ENCODE results near the gene TPM2. TPM values are rescaled to one million over a fixed set of nuclear protein-coding genes. Genes with fewer than 3 reads are reported as not detected.

TPM2 gene
- total and polyA plus RNA-seq, 9 of the 15 experiments (the other 6 are each of a cell fraction or from before 2014, with no cell fraction given), result 0.28 to 16.1 (median 4.5) TPM

GRCh38 chr9:35698231-35698630, 8.5 kb upstream of the TPM2 start:
- H3K27ac ChIP-seq (ENCODE audit: extremely low read depth, low read depth, low read length), result no peak overlapping the region
- no peak overlapping the region for H2AFZ ChIP-seq (ENCODE audit: low read depth, low read length)
- no peak overlapping the region for H3K4me2 ChIP-seq (ENCODE audit: insufficient read depth, low read length)
- H4K20me1 ChIP-seq (replicated peaks; ENCODE audit: control insufficient read depth, insufficient read depth, low read length), result no peaks in the 10 kb centered on the region
- FAIRE-seq (no peak), ATAC-seq (no peak), DNase-seq (ENCODE audit: extremely low read depth in 1 of 4, low spot score in 3 of 4) (no peak)
- no peak overlapping the region for H3K4me3 ChIP-seq
- ChIA-PET CTCF (ENCODE audit: low intra/inter-chr PET ratio) (no interaction called here), POLR2A (no interaction called here)
- H3K27me3 ChIP-seq (ENCODE audit: control insufficient read depth in 2 of 2, insufficient read depth in 2 of 2, low read length in 2 of 2), result no peaks in the 10 kb centered on the region
- H3K36me3 ChIP-seq (ENCODE audit: control insufficient read depth, insufficient read depth, low read length), result peaks cover 74% of the 10 kb centered on the region
- in situ Hi-C loops (cut with MboI) (no loop called here), intact Hi-C loops (cut with micrococcal nuclease) (loop anchor here (5.0 kb wide), 1 partner anchor 41 kb away; the partner anchor contains the start of genes CCDC107 and RMRP)
- H3K9me1 ChIP-seq (ENCODE audit: control insufficient read depth, insufficient read depth, low read length), result no peaks in the 10 kb centered on the region
- no peak overlapping the region for H3K9ac ChIP-seq (ENCODE audit: insufficient read depth in 1 of 2, low read depth in 2 of 2, low read length in 2 of 2)
- no peaks in the 10 kb centered on the region for H3K9me3 ChIP-seq (replicated peaks; ENCODE audit: control insufficient read depth, insufficient read depth, low read depth, low read length)
- WGBS (ENCODE audit: insufficient coverage, low coverage, missing lambda C conversion rate), result 89% methylated on average over 5 of the region's 5 CpGs
- no peaks in the 10 kb centered on the region; a peak in 2 of 5 replicates for H3K4me1 ChIP-seq (replicated peaks in 1 of 2; ENCODE audit: control insufficient read depth in 2 of 2, insufficient read depth in 2 of 2, low read length in 2 of 2)
- H3K79me2 ChIP-seq (ENCODE audit: control insufficient read depth, insufficient read depth, low read length), result no peaks in the 10 kb centered on the region
- no TSS peak for BruUV-seq (replicated peaks)
- TF ChIP-seq ZNF146 (CRISPR knock-in tag; IDR thresholded peaks at IDR 0.05; ENCODE audit: unreplicated experiment), result no peak
- no peak for TF ChIP-seq ZNF445 (CRISPR knock-in tag; IDR thresholded peaks at IDR 0.05; ENCODE audit: low read depth)
- TF ChIP-seq GABPB2 (CRISPR knock-in tag; conservative IDR thresholded peaks at IDR 0.05), result no peak
- TF ChIP-seq TARDBP (IDR thresholded peaks at IDR 0.05), result no peak
- TF ChIP-seq BCLAF1 (IDR thresholded peaks at IDR 0.05; ENCODE audit: borderline replicate concordance in 1 of 2, control insufficient read depth in 1 of 2, low read depth in 2 of 2, low read length in 1 of 2), result no peak
- no peak for TF ChIP-seq CREB3L1 (IDR thresholded peaks at IDR 0.05; ENCODE audit: borderline replicate concordance, low read depth)
- TF ChIP-seq FOXM1 (IDR thresholded peaks at IDR 0.05; ENCODE audit: low read depth), result no peak
- no peak for TF ChIP-seq FOXM1 (CRISPR knock-in tag; IDR thresholded peaks at IDR 0.05; ENCODE audit: low read depth)
- no peak for TF ChIP-seq ZNF717 (CRISPR knock-in tag; IDR thresholded peaks at IDR 0.05)
- TF ChIP-seq ZNF584 (CRISPR knock-in tag; IDR thresholded peaks at IDR 0.05; ENCODE audit: low read depth), result no peak
- TF ChIP-seq ZBED1 (IDR thresholded peaks at IDR 0.05), result no peak
- TF ChIP-seq PTTG1 (tag; IDR thresholded peaks at IDR 0.05; ENCODE audit: low read depth), result no peak
- no peak for TF ChIP-seq ZNF707 (CRISPR knock-in tag; conservative IDR thresholded peaks at IDR 0.05)
- TF ChIP-seq EWSR1 (IDR thresholded peaks at IDR 0.05; ENCODE audit: borderline replicate concordance, low read depth, partially characterized antibody), result no peak
- TF ChIP-seq ZNF384 (IDR thresholded peaks at IDR 0.05; ENCODE audit: low read depth, low read length), result no peak
- TF ChIP-seq KDM5B (IDR thresholded peaks at IDR 0.05; ENCODE audit: insufficient replicate concordance, low read depth, low read length), result no peak
- TF ChIP-seq TAF9B (IDR thresholded peaks at IDR 0.05; ENCODE audit: partially characterized antibody), result no peak
- no peak for TF ChIP-seq GATAD2A (IDR thresholded peaks at IDR 0.05)
- TF ChIP-seq POLR2AphosphoS5 (IDR thresholded peaks at IDR 0.05; ENCODE audit: control insufficient read depth, insufficient read depth, low read depth, low read length), result no peak
